ENCODE data around the gene TNN. TPM values are rescaled to one million over a fixed set of nuclear protein-coding genes. Genes with fewer than 3 reads are reported as not detected.

Gene TNN

DNA sequence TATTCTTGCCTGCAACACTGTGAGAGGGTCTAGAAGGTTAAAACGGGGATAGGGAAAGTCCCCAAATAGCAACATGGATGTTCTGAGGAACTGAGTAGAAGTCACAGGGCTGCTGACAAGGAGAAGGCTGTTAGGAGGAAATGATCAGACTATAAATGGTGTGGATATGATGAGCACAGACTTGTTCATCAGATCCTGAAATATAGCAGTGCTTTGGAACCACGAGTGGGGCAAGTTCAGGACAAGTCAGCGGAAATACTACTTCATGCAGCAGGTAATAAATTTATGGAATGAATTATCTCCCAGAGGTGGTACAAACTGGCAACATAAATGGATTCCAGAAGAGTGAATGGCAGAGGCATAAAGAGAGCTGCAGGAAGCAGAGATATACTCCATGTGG, 128.2 kb downstream of the TNN start:
- H3K79me1 ChIP-seq (ENCODE audit: low read length), result no peaks in the 10 kb centered on the region
- H3K4me3 ChIP-seq (ENCODE audit: low read length), result no peak overlapping the region
- no peak overlapping the region for H2BK15ac ChIP-seq (replicated peaks; ENCODE audit: low read depth)
- H4K5ac ChIP-seq (ENCODE audit: low read length), result no peak overlapping the region
- no peak overlapping the region for H3K4me2 ChIP-seq (ENCODE audit: low read length)
- no peaks in the 10 kb centered on the region for H3K36me3 ChIP-seq (ENCODE audit: control insufficient read depth, insufficient read depth, low read length)
- peaks cover 4% of the 10 kb centered on the region for H3K4me1 ChIP-seq (ENCODE audit: control insufficient read depth, low read depth, low read length)
- no peak overlapping the region for H3K9ac ChIP-seq (ENCODE audit: low read length)
- WGBS (ENCODE audit: extremely low coverage, insufficient coverage, low lambda C conversion rate), result no CpG with 5 or more reads among the region's 3 CpGs
- H3K23ac ChIP-seq (ENCODE audit: low read length), result no peak overlapping the region
- no peak overlapping the region for H3K18ac ChIP-seq (ENCODE audit: low read length)
- H3K27ac ChIP-seq (ENCODE audit: low read depth, low read length), result no peak overlapping the region
- no peaks in the 10 kb centered on the region for H3K27me3 ChIP-seq (ENCODE audit: insufficient read depth, low read length, poor library complexity)
- no peak overlapping the region for H3K4ac ChIP-seq (ENCODE audit: low read depth, low read length)
- no peak overlapping the region for H2AK5ac ChIP-seq (ENCODE audit: low read length)
- H3K79me2 ChIP-seq (ENCODE audit: control insufficient read depth, insufficient read depth, low read length), result no peaks in the 10 kb centered on the region
- DNase-seq, result no peak
- H2BK5ac ChIP-seq (ENCODE audit: low read length), result no peak overlapping the region
- no peak overlapping the region for H2BK120ac ChIP-seq (ENCODE audit: low read depth, low read length)
- no peak overlapping the region for H4K8ac ChIP-seq (ENCODE audit: low read depth, low read length)
- no peak overlapping the region for H3K56ac ChIP-seq (ENCODE audit: low read length)

DNA sequence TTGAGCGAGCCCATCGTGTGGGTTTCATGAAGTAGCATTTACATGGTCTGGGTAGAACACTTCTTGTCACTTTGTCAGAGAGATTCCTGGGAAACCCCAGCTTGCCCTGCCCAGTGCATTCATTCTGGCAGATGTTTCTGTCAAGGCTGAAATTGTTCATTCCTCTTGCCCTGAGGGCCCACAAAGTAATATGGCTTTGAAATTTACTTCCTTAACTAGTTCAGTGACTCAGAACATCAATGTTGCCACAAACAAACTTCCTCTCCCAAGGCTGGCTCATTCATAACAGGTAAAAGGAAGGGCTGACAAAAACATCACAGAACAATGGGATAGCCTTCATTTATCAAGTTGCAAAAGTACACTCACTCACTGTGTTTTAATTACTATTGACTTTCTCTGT, 129.9 kb downstream of the TNN start:
- Histone ChIP-seq H3K27ac (ENCODE audit: low read depth, low read length) (no peak overlapping the region), H4K5ac (ENCODE audit: low read length) (no peak overlapping the region), H3K36me3 (ENCODE audit: control insufficient read depth, insufficient read depth, low read length) (no peaks in the 10 kb centered on the region), H2BK120ac (ENCODE audit: low read depth, low read length) (no peak overlapping the region), H3K4me1 (ENCODE audit: control insufficient read depth, low read depth, low read length) (peaks cover 4% of the 10 kb centered on the region), H2BK5ac (ENCODE audit: low read length) (no peak overlapping the region), H3K23ac (ENCODE audit: low read length) (no peak overlapping the region), H2BK15ac (replicated peaks; ENCODE audit: low read depth) (no peak overlapping the region), H3K4ac (ENCODE audit: low read depth, low read length) (no peak overlapping the region), H2AK5ac (ENCODE audit: low read length) (no peak overlapping the region), H3K56ac (ENCODE audit: low read length) (no peak overlapping the region), H3K18ac (ENCODE audit: low read length) (no peak overlapping the region), H4K8ac (ENCODE audit: low read depth, low read length) (no peak overlapping the region), H3K79me2 (ENCODE audit: control insufficient read depth, insufficient read depth, low read length) (no peaks in the 10 kb centered on the region), H3K79me1 (ENCODE audit: low read length) (no peaks in the 10 kb centered on the region), H3K27me3 (ENCODE audit: insufficient read depth, low read length, poor library complexity) (no peaks in the 10 kb centered on the region), H3K9ac (ENCODE audit: low read length) (no peak overlapping the region), H3K4me2 (ENCODE audit: low read length) (no peak overlapping the region), H3K4me3 (ENCODE audit: low read length) (no peak overlapping the region)
- DNase-seq, result no peak
- WGBS (ENCODE audit: extremely low coverage, insufficient coverage, low lambda C conversion rate), result no CpG with 5 or more reads among the region's 2 CpGs

Small RNA genes lying within 50 kb of the gene (small RNA-seq; reads per million reads assigned to genes)
- not detected for gene RF00019 (ENCODE audit: insufficient read depth)
